Measurements from ENCODE around the gene HCFC1. TPM values are rescaled to one million over a fixed set of nuclear protein-coding genes. Genes with fewer than 3 reads are reported as not detected.

The HCFC1 gene
- total RNA-seq: 10 to 100 TPM; 36.6 to 80.5 TPM

- Histone ChIP-seq H3K9me3 (no peaks in the 10 kb centered on the region), H3K36me3 (no peaks in the 10 kb centered on the region), H3K27me3 (no peaks in the 10 kb centered on the region), H3K9ac (ENCODE audit: low read depth in 2 of 2, low read length in 2 of 2) (peak within 1 kb of the TSS; percentile 87 to 88), H3K4me1 (peaks cover 14% of the 10 kb centered on the region), H3K4me3 (peak within 1 kb of the TSS; percentile 48), H3K27ac (peak within 1 kb of the TSS; percentile 98)
- DNase-seq: peak; percentile 95
- TF ChIP-seq CTCF (IDR thresholded peaks at IDR 0.05): no peak
- intact Hi-C loops (cut with DNase I): no loop called here
Measured at GRCh38 chrX:153971450-153972367, at the start of gene HCFC1. Gene HCFC1 (minus strand): TSS chrX:153971818. CDS start chrX:153970840, 978 bp downstream.

- no peak for DNase-seq
- H3K27ac ChIP-seq: no peak overlapping the region
- H3K9me3 ChIP-seq: no peaks in the 10 kb centered on the region
- H3K4me1 ChIP-seq: no peaks in the 10 kb centered on the region
- H3K9ac ChIP-seq (ENCODE audit: low read depth in 2 of 2, low read length in 2 of 2): no peak overlapping the region
- no peak overlapping the region for H3K4me3 ChIP-seq
- intact Hi-C loops (cut with DNase I): no loop called here
- TF ChIP-seq CTCF (IDR thresholded peaks at IDR 0.05): no peak
- no peaks in the 10 kb centered on the region for H3K36me3 ChIP-seq
- H3K27me3 ChIP-seq: no peaks in the 10 kb centered on the region
Measured at GRCh38 chrX:154021131-154021611, 49.6 kb upstream of the HCFC1 start.

DNA sequence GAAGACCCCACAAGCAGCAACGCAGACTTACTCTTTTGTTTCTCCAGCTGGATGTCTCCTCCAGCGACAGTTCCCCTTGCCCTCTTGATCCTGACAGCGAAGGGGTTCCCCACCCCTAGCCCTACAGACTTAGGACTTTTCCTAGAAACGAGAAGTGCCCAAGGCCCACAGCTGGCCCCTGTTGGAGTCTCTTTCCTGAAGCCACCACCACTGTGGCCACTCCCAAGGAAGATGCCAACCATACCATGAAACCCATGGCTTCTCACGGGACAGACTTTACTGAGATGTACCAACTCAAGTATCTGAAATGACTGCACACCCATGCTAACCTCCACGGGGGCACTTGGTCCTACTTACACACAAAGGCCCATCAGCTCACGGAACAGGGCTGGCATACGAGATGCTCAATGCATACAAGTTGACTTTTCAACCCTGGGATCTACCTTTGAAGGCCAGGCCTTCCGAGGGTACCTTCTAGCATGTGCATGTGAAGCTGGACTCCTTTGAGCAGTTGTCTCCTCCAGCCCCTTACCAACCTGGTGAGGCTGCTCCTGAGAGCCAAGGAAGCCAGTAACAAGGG, 49.0 kb upstream of the HCFC1 start:
- intact Hi-C loops (cut with DNase I): no loop called here
- H3K9ac ChIP-seq (ENCODE audit: low read depth in 2 of 2, low read length in 2 of 2): peak overlapping the region; percentile 71 to 81
- TF ChIP-seq CTCF (IDR thresholded peaks at IDR 0.05): no peak
- H3K9me3 ChIP-seq: no peaks in the 10 kb centered on the region
- H3K27ac ChIP-seq: peak overlapping the region; percentile 79
- H3K4me1 ChIP-seq: no peaks in the 10 kb centered on the region
- peak overlapping the region; percentile 40 for H3K4me3 ChIP-seq
- H3K27me3 ChIP-seq: no peaks in the 10 kb centered on the region
- no peak for DNase-seq
- no peaks in the 10 kb centered on the region for H3K36me3 ChIP-seq

DNA sequence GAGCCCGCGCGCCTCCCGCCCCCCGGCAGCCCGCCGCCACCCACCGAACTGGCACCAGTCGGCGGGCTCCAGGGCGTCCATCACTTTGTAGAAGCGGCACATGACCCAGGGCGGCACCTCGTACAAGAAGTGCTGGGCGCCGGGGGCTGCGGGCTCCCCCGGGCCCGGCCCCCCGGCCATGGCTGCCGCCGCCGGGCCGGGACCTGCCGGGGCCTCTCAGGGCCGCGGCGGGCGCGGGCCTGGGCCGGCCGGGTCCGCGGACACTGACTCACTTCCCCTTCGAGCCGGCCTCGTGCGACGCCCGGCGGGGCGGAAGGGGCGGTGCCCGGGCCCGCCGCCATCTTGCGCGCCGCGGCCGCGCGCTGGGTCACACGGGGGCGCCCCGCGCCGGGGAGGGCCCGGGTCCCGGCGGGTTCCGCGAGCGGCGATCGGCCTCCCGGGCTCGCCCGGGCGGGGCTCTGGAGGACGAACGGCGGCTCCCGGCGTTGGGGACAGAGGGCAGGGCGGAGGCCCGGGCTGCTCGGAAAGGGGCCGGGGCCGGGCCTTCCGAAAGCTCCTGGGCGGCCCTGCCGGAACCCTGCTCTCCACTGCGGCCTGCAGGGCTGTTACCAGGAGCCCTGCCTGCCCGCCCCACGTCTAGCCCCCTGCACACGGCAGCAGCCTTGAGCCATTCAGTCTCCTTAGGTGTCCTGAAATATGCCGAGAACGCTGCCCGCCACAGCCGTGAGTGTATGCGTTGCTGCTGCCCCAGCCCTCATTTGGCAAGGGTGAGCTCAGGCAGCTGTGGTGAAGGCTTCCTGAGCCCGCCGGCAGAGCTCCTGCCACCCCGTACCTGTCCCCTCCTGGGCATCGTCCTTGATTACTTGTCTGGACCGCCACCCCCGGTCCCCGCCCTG, 48.3 kb upstream of the HCFC1 start, which contains the start of gene IRAK1:
TSS of gene IRAK1 (minus strand) at position 270 of the 896 bp plus-strand sequence. CDS start at position 180, 90 bp downstream.
- H3K4me1 ChIP-seq: no peaks in the 10 kb centered on the region
- no peaks in the 10 kb centered on the region for H3K36me3 ChIP-seq
- intact Hi-C loops (cut with DNase I): no loop called here
- TF ChIP-seq CTCF (IDR thresholded peaks at IDR 0.05): no peak
- peak within 1 kb of the TSS; percentile 81 to 84 for H3K9ac ChIP-seq (ENCODE audit: low read depth in 2 of 2, low read length in 2 of 2)
- peak; percentile 51 for DNase-seq
- H3K27ac ChIP-seq: peak within 1 kb of the TSS; percentile 79
- H3K9me3 ChIP-seq: no peaks in the 10 kb centered on the region
- H3K4me3 ChIP-seq: peak within 1 kb of the TSS; percentile 58
- H3K27me3 ChIP-seq: no peaks in the 10 kb centered on the region
